ENCODE measurements around the gene RSPH9. TPM values are rescaled to one million over a fixed set of nuclear protein-coding genes. Genes with fewer than 3 reads are reported as not detected.

Gene RSPH9
- total RNA-seq, 1 experiment from 2014 or later: not detected

GRCh38 chr6:43667245-43668150, 22.7 kb downstream of the RSPH9 start:
- peak; percentile 68 for DNase-seq (ENCODE audit: low spot score)

- no peak for DNase-seq (ENCODE audit: low spot score)
Observed at GRCh38 chr6:43668151-43669028, 23.6 kb downstream of the RSPH9 start.

DNA sequence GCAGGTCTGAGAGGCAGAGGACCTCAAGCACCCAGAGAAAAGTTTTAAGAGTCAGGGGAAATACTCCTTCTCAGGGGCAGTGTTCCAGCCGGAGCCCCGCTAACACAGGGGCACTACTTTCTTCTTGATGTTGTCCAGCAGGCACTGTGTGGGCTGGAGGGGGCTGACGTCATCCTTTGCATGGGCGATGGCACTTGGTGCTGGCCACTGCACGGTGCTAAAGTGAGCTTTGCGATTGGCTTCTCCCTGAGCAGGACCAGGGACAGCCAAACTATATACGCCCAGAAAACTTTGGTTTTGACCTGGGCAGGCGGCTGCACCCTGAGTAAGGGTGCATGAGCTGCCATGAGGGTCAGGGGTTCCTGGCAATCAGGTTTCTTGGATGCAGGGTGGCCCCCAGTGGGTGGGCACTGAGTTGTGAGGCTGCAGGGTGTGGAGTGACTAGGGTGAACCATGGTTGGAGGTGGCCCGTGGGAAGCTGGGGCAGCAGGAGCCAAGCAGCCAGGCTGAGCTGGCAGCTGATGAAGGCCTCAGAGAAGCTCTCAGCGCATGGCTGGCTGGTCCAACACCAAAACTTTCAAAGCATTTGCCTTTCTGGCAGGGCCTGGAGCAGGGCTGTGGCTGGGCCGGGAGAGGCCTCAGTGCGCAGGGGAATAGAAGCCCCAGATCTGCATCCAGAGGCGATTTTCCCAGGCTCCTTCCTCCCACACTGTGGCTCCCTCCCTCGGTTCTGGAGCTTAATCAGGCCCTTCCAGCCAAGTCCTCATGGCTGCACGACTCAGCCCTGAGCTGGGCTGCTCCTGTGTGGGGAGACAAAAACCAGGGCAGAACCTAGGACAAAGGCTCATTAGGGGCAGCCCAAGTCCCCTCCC, 24.4 kb downstream of the RSPH9 start:
- DNase-seq (ENCODE audit: low spot score): no peak

GRCh38 chr6:43669922-43670622, 25.2 kb downstream of the RSPH9 start:
- no peak for DNase-seq (ENCODE audit: low spot score)

GRCh38 chr6:43670623-43670986, 25.8 kb downstream of the RSPH9 start:
- no peak for DNase-seq (ENCODE audit: low spot score)

DNA sequence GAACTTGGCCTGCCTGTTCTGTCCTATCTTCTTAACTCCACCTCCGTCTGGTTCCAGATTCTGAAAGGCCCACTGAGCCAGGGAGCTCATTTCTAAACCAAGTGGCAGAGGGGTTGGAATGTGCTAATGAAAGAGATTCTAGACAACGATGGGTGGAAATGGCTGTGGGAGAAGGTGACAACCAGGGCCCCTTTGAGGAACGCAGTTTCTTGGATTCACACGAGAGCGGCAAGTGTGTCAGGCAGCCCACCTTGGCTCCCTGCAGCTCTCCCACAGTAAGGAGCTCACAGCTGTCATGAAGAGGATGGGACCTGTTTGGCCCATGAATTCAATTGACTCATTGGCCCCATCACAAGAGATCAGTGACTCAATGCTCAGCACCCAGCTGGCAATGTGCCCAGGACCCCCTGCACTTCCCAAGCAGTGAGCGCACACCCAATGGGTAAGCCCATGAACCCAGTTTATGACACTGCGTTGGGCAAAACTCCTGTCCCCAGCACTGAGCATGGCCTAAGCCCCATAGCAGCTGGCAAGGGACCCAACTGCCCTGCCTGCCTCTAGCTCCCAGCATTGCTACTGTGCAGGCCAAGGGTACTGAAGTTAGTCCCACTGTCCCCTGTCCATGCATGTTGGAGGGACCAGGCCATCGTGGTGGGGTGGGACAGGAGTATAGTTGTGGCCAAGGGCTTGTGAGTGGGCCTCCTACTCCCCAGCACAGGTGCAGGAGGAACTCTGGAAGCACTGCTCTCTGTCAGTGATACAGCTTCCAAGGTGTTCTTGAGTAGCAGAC, 26.4 kb downstream of the RSPH9 start:
- DNase-seq (ENCODE audit: low spot score): no peak

DNA sequence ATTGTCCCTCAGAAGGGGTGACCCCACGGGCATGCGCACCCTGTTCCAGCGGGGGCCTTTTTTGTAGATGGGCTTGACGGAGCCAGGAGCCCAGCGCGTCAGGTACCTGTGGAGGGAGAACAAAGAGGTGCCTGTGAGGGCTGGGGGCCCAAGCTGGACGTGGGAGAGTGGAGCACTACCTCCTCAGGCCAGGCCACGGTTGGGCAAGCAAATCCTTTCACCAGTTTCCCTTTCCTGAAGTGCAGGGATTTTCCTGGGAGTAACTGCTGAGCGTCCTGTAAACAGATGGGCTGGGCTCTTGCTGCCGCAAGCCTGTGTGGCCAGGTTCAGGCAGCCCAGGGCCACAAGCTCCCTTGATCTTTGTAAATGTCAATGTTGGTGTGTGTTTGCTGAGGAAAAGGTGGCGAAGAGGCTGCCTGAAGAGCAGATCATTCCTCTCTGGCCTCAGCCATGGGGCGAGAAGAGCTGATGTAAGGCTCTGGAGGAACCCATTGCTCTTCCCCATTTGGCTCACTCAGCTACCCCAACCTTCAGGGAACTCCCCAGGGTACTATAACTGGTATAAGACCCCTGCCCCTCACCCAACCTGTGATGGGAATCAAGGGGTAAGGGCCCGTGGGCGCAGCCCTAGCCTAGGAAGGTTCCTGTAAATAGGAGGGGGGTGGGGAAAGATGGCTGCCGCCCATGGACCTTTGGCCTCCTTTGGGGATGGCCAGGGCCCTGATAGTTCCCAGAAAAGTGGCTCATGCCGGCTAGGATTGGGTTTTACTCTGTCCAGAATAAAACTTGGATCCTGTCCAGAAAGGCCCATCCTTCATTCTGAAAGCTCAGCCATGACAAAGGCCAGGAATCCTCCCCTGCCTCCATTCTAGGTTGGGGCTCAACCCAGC, 27.2 kb downstream of the RSPH9 start:
- no peak for DNase-seq (ENCODE audit: low spot score)

GRCh38 chr6:43673444-43674084, 28.7 kb downstream of the RSPH9 start:
- DNase-seq (ENCODE audit: low spot score): no peak

DNA sequence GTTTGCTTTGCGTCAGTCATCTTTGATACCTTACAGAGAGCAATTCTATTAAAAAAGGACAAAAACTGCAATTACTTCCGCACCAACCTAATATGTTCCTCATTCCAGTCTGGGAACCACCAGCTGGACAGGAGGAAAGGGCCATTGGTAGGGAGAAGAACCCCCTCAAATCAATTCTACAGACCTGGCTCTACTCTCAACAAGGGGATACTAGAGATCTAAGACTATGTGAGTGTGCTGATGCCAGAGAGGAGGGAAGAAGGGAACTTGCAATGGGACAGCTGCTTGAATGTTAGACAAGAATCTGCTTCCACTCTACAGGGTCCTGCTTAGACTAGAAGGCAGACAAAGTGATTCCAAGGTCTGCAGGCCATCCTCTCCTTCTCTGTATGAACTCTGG, 29.5 kb downstream of the RSPH9 start:
- no peak for DNase-seq (ENCODE audit: low spot score)

GRCh38 chr6:43674921-43675320, 30.1 kb downstream of the RSPH9 start:
- no peak for DNase-seq (ENCODE audit: low spot score)

- DNase-seq (ENCODE audit: low spot score): no peak
Observed at GRCh38 chr6:43676962-43677606, 32.2 kb downstream of the RSPH9 start.

DNA sequence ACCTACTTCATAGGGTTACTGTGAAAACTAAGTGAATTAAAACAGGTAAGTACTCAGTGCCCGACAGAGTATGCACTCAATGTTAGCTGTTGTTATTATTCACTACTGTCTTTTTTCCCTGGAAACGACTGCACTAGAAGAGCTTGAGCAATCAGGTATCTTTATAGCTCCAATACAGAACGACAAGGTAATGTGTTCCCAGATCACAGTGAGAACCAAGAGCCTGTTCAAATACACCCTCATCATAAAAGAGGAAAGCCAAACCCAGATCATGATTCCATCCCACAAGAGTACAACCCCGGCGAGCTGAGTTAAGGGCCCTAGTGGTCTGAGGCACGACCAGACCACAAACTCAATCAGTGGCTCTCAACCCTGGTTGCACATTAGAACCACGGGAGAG, 32.9 kb downstream of the RSPH9 start:
- no peak for DNase-seq (ENCODE audit: low spot score)

- DNase-seq (ENCODE audit: low spot score): no peak
Observed at GRCh38 chr6:43678341-43678740, 33.5 kb downstream of the RSPH9 start.

GRCh38 chr6:43679057-43679456, 34.2 kb downstream of the RSPH9 start:
- no peak for DNase-seq (ENCODE audit: low spot score)

GRCh38 chr6:43680308-43681200, 35.7 kb downstream of the RSPH9 start:
- DNase-seq (ENCODE audit: low spot score): no peak

DNA sequence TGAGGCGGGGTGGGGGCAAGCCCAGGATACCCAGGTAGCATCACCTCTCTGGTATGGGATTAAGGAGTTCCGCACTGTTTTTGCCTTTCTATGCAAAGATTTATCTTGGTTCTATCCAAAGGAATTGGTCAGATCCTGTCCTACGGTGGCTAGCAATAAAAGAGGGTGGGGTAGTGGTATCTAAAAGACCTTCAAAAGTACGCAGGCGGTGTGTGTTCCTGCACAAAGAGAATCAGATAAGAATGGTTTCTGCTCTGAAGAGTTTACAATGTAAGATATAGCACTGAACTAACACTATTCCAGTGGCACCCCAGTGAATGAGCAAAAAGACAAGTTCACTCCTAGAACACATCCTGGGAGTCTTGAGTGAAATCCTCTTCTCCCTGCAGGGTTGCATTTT, 36.5 kb downstream of the RSPH9 start:
- DNase-seq (ENCODE audit: low spot score): no peak

GRCh38 chr6:43682724-43683429, 38.0 kb downstream of the RSPH9 start:
- no peak for DNase-seq (ENCODE audit: low spot score)

Data from A172 (cell line).